NCI-H82 treated with DMSO at 0.1 percent for 48 hours (cell line): Measurements from ENCODE around the gene CHMP2A.
"Not testable (repeated sequence)": the region's sequence is repeated elsewhere in the genome, so short reads cannot be mapped to it uniquely, and the experiment has no call there.

Experiments used
- DNase-seq: peaks from one replicate; lab custom pipeline; 2025; ENCODE audit not compliant: unreplicated experiment; lab: John Stamatoyannopoulos, UW

The CHMP2A gene

GRCh38 chr19:58513694-58514563 lies 41.0 kb downstream of the CHMP2A start:
- no peak for DNase-seq

DNA sequence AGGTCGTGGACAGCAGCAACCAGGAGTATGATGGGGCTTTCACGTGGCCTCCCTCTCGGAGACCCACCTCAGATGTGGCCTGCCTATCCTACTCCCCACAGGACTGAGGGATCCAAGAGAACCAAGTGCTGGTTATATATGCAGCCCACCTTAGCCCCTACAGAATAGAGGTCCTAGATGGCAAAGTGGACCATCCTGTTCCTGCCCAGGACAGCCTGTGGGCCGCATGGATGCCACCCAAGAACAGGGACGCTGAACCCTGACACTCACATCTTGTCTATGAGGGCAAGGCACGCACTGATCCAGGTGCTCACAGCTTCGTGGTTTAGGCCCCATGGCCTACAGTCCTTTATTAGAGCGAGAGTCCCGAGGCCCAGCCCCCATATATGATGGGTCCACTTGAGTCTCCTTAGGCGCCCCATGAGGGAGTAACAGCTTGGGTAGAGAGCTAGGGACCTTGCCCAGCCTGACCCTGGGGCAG lies 41.7 kb downstream of the CHMP2A start:
- DNase-seq: no peak

DNA sequence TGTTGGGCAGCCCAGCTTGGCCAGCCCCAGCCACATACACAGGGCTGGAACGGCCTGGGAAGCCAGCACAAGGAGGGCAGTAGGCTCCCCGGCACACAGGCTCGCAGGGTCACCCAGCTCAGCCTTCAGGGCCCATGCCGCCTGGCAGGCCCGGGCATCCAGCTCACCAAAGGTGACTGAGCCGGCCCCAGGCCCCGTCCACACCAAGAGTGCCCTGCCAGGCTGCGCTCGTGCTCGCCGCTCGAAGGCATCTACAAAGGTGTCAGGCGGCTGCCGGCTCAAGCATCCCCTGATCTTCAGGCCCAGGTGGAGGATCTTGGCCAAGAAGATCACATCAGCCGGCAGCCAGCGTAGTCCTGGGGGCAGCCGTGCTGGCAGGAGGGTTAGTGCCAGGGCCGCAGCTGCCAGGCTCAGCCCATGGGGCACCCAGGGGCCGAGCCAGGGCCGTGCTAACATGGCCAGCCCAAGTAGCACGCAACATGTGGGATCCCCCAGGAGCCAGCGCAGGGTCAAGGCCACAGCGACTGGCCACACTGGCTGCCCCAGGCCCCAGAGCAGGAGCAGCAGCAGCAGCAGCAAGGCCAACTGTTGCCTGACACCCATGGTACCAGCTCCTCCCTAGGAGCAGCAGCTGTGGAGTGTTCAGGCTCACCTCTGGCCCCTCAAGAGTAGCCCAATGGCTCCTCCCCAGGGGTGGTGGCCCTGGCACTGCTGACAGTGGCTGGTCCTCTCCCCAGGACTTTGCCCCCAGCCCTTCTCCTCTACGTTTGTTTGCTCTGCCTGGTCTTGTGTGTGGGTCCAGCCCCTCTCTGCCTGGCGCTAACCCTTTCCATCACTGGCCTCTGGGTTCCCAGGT lies 43.3 kb downstream of the CHMP2A start, which contains the start of gene SLC27A5:
TSS of gene SLC27A5 (minus strand) at position 640 of the 856 bp plus-strand sequence. CDS start at position 603, 37 bp downstream.
- no peak for DNase-seq

GRCh38 chr19:58510084-58510862 lies 44.6 kb downstream of the CHMP2A start:
- DNase-seq: no peak

- no peak for DNase-seq
These were observed 45.2 kb downstream of the CHMP2A start for GRCh38 chr19:58509731-58510083.

- DNase-seq: not testable (repeated sequence)
These were observed 47.2 kb downstream of the CHMP2A start for GRCh38 chr19:58507602-58508223.
